ENCODE results near the gene DLGAP4.

DLGAP4 gene

DNA sequence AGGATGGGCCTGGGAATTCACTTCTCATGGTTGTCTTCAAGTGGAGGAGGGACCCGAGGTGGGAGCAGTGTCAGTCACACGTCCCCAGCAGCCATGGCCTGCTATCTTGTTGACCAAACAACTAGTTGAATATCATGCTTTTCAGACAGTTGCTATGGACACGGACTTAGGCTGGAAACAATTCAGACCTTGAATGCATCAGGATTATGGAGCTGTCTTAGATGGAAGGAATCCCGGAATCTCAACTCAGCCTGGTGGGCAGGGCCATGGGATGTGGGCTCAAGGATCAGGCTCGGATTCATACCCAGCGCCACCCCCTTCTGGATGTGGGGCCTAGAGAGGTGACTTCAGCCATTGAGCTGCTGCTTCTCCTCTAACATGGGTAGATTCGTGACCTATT, 112.6 kb downstream of the DLGAP4 start:
- DNase-seq, result no peak

DNA sequence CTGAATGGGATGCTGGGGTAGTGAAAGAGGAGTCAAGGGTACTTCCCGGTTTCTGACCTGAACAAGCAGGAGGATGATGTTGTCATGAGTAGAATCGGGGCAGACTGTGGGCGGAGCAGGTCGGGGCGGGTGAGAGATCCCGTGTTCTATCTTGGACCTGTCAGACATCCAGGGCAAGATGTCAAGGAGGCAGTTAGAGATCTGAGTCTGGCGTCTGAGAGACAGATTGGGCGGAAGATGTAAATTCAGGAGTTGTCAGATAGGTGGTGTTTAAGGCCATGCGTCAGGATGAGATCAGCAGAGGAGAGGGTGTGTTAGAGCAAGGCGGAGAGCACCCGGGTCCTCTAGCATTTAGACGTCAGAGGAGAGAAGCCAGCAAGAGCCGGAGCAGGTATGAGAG, 115.5 kb downstream of the DLGAP4 start:
- no peak for DNase-seq

DNA sequence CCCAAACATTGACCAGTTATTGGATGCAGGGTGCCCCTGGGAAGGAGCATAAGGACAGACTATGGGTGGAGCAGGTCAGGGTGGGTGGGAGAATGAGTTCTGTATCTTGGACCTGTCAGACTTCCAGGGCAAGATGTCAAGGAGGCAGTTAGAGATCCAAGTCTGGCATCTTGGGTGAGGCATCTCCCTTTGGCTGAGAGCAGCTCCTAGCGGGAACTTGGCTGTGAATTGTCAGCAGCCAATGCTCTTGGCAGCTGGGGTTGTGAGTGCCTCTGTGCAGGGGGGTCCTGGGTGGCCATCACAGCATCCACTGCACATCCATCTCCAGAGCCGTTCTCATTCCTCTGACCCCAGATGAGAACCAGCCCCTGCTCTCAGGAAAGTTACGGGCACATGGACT, 118.2 kb downstream of the DLGAP4 start:
- DNase-seq, result no peak

DNA sequence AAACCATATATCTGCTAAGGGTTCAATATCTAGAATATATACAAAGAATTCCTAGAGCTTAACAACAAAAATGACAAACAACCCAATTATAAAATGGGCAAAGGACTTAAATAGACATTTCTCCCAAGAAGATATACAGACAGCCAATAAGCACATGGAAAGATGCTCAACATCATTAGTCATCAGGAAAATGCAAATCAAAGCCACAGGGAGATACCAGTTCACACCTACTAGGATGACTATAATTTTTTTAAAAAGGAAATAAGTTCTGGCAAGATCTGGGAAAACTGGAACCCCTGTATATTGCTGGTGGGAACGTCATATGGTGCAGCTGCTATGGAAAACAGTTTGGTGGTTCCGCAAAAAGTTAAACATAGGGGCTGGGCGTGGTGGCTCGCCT, 119.0 kb downstream of the DLGAP4 start:
- no peak for DNase-seq

DNA sequence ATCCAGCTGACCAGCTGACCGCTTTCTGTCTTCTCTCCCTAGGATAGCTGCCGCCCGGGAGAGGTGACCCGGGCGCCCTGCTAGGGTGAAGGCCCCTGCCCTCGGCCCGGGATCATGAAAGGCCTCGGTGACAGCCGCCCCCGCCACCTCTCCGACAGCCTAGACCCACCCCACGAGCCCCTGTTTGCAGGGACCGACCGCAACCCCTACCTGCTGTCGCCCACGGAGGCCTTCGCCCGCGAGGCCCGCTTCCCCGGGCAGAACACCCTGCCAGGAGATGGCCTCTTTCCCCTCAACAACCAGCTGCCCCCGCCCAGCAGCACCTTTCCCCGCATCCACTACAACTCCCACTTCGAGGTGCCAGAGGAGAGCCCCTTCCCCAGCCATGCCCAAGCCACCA, 125.5 kb downstream of the DLGAP4 start:
- DNase-seq, result no peak

DNA sequence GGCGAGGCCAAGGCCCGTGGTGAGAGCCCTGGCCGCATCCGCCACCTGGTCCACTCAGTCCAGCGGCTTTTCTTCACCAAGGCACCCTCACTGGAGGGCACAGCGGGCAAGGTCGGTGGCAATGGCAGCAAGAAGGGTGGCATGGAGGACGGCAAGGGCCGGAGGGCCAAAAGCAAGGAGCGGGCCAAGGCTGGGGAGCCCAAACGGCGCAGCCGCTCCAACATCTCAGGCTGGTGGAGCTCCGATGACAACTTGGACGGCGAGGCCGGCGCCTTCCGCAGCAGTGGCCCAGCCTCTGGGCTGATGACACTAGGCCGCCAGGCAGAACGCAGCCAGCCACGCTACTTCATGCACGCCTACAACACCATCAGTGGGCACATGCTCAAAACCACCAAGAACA, 126.0 kb downstream of the DLGAP4 start:
- DNase-seq, result no peak

DNA sequence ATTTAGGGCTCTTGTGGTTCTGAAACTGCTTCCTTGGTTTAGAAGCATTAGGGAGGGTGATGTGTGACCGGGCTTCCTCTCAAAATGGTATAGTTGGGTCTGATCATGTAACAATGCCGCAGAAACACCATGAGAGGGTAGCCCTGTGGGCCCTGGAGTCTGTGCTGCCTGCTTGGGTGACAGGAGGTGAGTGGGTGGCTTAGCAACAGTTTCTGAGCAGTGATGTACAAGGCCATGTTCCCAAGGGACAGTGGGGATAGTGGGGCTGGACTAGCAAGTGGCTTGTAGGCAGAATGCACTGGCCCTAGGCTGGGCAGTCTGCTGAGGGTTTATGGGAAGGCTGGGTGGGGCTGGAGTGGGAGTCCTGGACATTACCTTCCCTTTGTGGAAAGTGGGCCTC, 128.2 kb downstream of the DLGAP4 start:
- no peak for DNase-seq

DNA sequence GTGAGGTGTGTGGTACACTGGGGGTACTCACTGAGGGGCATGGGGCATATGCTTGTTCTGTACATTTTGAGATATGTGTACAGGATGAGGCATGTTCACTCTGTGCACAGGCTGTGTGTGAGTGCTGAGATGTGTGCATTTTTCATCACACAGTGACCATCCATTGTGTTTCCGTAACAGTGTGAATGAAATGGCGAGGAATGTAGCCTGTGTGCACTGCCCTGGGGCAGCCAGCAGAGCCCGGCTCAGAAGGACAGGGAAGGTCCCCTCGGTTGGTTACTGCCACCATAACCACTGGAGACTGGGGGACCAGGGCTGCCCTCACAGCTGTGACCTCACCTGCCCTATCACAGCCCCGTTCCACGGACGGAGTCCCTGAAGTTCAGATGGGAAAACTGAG, 129.0 kb downstream of the DLGAP4 start:
- DNase-seq, result no peak

DNA sequence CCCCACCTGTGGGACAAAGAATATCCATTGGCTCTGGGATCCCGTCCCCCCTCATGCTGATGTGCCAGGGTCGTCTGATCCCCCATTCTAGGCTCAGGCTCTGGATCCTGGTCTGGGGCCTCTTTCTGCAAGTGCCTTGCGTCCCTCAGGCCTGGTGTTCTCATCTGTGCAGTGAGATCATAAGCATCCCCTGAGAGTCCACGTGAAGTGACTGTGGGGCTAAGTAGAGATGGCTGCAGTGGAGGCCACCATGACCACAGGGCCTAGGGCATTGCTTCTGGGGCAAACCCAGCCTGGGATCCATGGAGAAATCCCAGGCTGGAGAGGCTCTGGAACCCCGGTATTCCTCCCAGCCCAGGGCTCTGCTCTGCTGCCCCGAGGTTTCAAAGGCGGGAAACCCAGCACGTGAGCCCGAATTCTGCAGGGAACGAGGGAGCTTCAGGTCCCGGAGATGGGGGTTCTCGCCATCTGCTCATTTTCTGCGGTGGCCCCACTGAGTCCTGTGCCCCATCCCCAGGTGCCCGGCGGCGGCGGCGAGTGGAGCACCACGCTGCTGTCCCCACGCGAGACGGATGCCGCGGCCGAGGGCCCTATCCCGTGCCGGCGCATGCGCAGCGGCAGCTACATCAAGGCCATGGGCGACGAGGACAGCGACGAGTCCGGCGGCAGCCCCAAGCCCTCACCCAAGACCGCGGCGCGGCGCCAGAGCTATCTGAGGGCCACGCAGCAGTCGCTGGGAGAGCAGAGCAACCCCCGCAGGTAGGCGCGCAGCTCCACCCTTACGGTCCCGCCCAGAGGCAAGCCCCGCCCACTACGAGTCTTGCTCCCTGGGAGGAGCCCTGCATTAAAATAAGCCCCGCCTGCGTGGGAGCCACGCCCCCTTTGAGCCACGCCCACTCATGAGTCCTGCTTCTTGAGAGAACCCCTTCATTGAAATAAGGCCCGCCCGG, 129.7 kb downstream of the DLGAP4 start:
- peak; percentile 54 for DNase-seq

DNA sequence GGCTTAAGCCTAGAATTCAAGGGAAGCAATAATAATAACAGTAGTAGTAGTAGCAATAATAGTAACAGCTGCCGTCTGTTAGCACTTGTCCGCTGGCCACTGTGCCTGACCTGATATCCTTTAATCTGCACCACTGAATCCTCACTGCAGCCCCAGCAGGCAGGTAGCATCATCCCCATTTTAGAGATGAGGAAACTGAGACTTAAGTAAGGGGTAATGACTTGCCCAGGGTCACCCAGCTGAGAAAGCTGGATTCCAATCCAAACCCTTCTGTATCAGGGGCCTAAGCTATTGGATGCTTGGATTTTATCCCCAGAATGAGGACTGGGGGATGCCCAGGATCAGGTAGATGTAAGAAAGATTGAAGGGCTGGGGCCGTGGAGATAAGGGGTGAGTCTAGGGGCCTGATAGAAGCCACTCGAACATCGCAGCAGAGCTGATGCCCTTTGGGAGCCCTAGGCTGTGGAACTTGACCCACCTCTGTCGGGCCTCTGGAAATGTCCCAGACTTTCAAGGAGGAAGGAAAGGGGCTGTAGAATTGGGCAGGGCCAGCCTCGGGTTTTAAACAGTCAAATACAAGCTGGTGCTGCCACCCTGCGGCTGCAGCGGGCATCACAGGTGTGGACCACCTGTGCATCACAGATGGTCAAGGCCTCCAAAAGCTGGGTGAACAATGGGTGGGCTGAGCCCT, 133.0 kb downstream of the DLGAP4 start:
- DNase-seq, result peak; percentile 50

DNA sequence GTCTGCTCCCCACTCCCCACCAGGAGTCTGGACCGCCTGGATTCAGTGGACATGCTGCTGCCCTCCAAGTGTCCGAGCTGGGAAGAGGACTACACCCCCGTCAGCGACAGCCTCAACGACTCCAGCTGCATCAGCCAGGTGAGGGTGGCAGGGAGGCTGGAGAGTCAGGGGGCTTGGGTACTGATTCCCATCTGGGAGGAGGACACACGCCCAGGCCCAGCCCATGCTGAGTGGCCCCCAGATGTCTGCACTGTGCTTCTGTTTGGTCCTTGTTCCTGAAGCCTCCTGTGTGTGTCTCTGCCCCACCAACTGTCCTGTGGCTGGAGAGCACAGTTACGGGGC, 133.6 kb downstream of the DLGAP4 start:
- DNase-seq, result no peak

DNA sequence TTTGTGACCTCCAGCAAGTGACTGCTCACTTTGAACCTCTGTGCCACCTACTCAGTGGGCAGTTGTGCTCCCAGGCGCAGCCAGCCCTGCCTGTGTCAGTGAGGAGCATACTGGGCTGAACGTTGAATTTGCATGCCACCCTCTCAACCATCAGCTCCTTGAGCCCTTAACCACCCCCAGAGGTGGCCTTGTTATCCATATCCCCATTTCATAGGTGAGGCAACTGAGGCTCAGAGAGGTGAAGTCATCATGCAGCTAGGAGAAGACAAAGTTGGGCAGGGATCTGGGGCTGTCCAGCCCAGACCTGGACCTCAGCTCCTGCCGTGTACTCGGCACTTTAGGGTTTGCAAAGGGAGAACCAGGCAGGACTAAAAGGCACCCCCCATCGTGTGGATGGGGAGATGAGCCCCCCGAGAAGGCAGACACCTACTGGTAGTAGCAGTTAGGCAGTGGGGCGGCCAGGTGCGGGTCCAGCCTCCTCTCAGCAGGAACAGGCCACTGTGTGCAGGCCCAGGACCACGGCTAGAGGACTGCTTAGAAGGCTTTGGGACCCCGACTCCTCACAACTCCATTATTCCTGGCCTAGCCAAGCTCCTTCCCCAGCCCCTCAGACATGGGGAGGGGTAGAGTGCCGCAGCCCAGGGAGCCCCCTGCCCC, 134.4 kb downstream of the DLGAP4 start:
- DNase-seq, result no peak

DNA sequence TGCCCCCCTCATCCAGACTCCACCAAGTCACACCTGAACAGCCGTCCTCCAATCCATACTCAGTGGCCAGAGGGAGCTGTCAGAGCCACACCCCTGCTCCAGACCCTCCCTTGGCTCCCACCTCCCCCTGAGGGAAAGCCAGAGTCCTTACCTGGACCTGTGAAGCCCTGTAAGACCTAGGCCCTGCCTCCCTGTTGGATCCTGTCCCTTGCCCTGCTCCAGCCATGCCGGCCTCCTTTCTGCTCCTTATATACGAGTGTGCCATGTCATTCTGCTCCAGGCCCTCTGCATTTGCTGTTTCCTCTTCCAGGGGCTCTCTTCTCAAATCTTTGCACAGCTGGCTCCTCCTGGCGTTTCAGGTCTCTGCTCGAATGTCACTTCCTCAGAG, 134.9 kb downstream of the DLGAP4 start:
- DNase-seq, result no peak

DNA sequence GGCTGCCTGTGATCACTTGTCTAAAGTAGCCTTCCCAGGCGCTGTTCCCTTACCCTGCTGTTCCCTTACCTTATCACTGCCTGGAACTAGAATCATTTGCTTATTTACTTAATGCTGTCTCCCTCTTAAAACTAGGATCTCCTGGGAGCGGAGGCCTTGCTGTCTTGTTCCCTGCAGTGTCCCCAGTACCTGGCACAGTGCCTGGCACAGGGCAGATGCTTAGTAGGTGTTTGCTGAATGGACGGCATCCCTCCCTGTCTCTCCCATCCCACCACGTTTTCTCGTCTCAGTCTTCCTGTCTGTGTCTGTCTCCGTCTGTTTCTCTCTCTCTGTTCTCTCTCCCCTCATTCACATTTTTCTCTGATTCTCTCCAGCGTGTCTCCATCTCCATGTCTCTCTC, 135.3 kb downstream of the DLGAP4 start:
- no peak for DNase-seq

DNA sequence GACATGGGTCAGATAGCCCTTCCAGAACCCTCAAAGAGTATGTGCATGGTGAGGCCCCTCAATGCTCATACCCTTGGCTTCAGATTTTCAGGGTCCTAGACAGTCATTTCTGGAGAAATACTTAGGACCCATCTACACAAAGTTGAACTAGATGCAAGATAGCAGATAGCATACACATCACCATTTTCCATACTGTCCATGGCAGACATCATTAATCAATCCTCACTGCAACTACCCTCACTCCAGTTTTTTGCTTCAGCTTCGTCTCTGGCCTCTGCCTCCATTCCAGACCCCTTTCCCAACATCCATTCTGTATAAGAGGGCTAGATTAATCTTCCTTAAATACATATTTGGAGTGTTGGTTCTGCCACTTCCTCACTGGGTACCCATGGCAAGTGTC, 139.7 kb downstream of the DLGAP4 start:
- no peak for DNase-seq

DNA sequence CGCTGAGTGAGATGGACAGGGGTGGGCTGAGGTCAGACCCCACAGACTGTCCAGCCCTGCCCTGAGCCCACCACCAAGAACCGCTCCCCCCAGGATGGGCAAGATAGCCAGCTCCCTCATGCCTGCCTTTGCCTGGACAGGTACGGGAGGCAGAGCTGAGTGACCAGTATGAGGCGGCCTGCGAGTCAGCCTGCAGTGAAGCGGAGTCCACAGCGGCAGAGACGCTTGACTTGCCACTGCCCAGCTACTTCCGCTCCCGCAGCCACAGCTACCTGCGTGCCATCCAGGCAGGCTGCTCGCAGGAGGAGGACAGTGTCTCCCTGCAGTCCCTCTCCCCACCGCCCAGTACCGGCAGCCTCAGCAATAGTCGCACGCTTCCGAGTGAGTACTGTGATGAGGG, 140.4 kb downstream of the DLGAP4 start:
- no peak for DNase-seq

DNA sequence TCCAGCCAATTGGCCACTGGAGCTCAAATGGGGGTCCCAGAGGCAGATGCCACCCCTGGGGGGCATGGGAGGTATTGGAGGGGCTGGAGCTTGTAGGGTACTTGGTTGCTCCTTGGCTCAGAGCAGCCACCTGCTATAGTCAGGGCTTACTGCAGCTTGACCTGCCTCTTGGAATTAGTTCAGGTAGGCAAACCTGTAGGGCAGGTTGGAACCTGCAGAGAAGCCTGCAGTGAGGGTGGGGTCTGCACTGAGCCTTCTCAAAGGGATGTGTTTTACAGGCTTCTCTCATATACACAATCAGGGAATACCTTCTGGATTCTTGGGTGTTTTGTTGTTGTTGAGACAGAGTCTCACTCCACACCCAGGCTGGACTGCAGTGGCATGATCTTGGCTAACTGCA, 141.0 kb downstream of the DLGAP4 start:
- no peak for DNase-seq

DNA sequence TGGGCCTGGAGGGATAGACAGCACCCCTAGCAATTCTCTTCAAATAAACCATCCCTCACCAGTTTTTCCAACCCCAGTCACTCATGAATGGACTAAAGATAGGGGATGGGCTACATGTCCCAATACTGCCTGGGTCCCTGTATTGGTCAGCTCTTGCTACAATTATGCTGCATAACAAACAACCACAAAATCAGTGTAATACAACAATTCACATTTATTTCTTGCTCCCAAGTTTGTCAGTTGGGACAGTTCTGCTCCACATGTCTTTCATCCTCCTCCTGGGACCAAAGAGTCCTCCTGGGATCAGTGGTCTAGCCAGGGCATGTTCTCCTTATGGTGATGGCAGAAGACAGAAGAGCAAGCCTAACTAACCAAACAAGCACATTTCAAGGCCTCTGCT, 143.5 kb downstream of the DLGAP4 start:
- DNase-seq, result no peak

DNA sequence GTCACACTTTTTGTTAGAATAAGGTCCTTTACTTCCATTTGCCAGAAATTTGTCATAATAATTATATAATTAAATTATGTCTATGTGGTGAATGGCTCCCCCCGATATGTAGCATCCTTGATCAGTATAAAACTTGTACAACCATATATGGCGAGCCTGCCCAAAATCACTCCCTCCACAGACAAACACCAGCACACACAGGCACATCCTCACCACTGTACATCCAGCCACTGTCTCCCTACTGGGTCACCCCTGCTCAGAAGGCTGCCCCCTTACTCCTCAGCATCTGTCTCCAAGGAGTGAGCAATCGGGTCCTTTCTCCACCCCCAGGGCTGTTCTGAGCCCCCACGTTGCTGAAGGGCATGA, 148.2 kb downstream of the DLGAP4 start:
- no peak for DNase-seq

DNA sequence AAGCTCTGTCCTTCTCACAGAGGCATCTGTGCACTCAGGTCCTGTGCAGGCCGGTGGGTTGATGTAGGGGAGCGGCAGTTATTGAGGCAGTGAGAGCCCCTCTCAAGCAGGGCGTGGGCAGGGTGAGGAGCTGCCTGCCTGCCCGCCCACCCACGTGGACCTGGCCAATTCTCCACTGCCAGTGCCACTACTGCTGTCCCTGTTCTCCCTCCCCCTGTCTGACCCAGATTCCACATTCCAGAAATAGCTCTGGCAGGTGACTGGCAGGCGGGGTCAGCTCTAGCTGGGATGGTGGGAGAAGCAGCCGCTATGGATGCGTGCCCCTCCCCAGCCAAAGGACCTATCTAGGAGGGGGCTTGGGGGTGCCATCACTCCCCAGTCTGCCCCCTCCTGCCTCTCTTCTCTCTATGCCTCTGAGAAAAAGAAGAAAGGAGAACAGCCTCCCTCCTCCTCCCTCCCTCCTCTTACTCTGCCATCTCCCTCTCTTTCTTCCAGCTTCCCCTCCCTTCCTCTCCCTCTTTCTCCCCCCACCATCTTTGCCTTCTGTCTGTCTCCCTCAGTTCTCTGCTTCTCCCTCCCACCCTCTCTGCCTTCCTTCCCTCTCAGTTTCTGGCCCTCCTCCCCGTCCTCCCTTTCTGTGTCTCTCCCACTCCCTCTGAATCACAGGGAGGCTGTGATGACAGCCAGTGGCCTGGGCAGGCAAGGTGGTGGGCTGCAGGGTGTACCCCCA, 148.7 kb downstream of the DLGAP4 start:
- DNase-seq, result no peak

DNA sequence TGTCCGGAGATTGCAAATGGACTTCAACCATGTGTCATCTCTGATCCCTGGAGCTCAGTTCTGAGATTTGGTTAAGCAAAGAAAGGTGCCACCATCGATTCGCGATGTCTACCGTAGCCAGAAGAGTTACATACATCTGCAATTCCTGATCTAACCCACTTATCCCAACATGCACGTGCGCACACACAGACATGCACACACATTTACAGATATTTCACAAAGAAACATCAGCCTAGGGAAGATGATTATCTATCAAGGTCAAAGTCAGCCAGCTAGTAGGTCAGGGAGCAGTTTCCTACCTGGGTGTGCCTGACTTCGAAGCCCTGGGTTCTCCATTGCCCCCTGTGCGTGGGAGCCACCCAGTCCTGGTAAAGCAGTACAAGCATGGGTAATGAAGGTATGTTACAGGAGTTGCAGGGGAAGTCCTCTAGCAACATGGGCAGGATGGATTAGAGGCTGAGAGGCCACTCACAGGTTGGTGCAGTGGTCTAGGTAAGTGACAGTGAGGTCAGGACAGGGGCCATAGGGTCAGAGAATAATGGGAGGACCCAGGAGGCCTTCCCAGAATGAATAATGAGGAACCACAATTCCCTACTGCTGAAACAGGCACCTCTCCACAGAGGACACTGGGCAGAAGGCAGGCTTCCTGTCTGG, 150.0 kb downstream of the DLGAP4 start:
- DNase-seq, result no peak

DNA sequence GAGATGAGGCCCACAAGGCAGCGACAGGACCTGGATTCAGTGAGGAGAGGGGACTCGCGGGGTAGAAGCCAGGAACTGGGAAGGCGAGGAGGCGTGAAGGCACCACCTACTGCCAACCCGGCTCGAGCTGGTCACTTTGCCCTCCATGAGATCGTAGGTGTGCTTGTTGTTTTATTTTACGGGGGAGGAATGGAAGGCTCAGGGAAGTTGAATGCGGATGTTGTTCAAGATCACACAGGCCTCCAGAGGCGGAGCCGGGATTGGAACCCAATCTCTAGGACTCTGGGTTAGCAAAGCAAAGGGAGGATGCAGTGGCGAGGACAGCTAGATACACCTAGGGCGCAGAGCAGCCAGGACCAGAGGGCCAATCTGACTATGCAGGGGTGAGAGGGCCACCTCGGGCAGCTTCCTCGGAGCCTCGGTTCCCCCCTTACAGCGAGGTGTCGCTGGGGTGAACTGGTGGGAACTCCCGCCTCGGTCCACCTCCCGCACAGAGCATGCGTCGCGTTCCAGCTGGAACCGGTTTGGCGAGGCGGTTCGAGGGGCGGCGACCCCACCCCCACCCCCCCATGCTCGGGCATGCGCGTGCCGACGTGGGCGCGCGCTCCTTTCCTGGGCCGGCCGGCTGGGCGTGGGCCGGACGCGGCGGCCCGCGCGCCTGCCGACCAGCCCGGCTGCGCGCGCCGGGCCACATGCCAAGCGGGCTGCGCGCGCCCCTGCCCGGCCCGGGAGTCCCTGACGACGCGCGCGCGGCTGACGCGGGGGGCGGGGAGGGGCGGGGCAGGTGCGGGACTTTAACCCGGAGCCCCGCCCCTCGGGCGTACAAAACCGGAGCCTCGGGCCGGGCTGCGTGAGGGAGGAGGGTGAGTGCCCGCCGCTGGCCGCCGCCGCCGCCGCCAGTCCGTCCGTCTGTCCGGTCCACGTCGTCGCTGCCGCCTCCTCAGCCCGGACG, 154.8 kb downstream of the DLGAP4 start:
- DNase-seq, result peak; percentile 91

All from NCI-H748 treated with DMSO at 0.1 percent for 48 hours (cell line).